GM21423 (cell line): ENCODE measurements around the gene TTC17.
"Not testable (repeated sequence)": the region's sequence is repeated elsewhere in the genome, so short reads cannot be mapped to it uniquely, and the experiment has no call there.

Experiments
- ATAC-seq: cut with Tn5 transposase; IDR thresholded peaks from one replicate; pipeline ENCODE4 v1.9.1; 2021; ENCODE audit warnings: mild to moderate bottlenecking, moderate library complexity; ENCODE audit not compliant: unreplicated experiment

The TTC17 gene

GRCh38 chr11:43443811-43444210, 85.1 kb downstream of the TTC17 start:
- no peak for ATAC-seq

GRCh38 chr11:43447151-43447550, 88.4 kb downstream of the TTC17 start:
- ATAC-seq: no peak

DNA sequence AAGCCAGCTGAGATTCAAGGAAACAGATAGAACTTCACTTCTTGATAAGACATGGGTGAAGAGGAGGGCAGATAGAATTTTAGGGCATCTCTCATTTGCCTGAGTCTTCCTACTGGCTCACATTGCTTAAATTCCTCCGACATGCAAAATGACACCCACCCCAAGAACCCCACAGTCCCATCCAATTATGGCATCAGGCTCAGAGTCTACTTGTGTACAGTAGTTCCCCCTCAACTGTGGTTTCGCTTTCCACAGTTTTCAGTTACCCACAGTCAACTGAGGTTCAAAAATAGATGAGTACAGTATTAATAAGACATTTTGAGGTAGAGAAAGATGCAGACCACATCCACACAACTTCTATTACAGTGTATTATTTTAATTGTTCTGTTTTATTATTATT, 99.8 kb downstream of the TTC17 start:
- no peak for ATAC-seq

GRCh38 chr11:43459246-43459645, 100.5 kb downstream of the TTC17 start:
- no peak for ATAC-seq

GRCh38 chr11:43462359-43462758, 103.6 kb downstream of the TTC17 start:
- no peak for ATAC-seq

- ATAC-seq: no peak
These were observed 109.2 kb downstream of the TTC17 start for GRCh38 chr11:43467958-43468357.

GRCh38 chr11:43477491-43477890, 118.8 kb downstream of the TTC17 start:
- not testable (repeated sequence) for ATAC-seq

GRCh38 chr11:43486141-43486540, 127.4 kb downstream of the TTC17 start:
- no peak for ATAC-seq

DNA sequence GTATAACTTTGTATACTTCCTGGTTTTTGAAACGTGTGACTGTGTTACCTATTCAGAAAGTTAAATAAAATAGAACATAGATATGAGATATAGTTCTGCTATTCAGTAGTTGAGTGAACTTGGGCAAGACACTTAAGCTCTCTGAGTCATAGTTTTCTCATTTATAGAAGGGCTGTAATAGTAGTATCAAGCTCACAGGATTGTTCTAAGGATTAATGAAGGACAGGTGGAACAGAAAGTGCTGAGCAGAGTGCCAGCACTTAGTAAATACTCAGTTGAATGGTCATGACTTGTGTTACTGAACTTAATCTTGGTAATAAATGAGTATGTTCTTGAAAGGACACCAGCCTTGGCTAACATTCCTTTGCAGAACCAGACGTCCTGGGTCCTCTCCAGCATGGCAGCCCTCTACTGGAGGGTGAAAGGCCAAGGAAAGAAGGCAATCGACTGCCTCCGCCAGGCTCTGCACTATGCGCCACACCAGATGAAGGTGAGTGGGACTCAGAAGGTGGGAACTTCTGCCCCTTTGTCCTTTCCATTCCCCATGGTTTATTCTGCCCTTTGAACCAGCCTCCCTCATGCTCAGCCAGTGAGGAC, 131.2 kb downstream of the TTC17 start:
- no peak for ATAC-seq

DNA sequence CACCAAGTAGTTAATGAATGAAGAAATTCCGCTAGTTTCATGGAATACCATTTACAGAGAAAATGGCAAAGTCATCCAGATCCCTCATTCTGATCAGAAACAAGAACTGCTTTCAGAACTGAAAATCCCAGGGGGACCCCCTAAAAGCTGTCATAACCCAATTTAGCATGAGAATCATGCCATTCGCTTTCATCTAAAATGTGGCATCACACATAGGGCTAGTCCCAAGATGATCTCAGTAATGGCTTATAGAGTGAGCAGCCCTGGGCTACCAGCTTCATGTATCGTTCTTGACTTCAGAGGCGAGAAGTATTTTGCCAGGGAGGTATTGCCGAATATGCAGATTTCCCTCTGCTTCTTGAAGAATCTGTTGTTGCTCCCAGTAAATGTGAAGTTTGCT, 134.0 kb downstream of the TTC17 start:
- no peak for ATAC-seq

- no peak for ATAC-seq
These were observed 134.7 kb downstream of the TTC17 start for GRCh38 chr11:43493431-43493830.

- ATAC-seq: no peak
These were observed 138.4 kb downstream of the TTC17 start for GRCh38 chr11:43497144-43497543.

DNA sequence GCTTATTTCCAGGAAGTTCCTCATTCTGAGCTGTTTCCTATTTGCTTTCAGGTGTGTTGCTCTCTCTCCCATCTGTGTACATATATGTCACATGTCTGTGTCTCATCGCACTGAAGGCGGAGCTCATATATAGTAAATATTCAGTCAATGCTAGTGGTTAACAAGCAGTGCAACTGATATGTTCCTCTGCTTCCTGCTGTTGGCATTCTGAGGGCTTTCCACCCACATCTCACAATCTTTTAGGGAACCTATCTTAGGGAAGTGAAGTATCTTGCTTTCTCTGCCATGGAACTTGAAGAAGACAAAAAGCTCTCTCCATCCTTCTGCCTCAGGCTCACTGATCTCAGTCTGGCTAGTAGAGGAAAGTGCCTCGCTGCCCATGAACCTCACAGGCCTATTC, 139.8 kb downstream of the TTC17 start:
- ATAC-seq: no peak

DNA sequence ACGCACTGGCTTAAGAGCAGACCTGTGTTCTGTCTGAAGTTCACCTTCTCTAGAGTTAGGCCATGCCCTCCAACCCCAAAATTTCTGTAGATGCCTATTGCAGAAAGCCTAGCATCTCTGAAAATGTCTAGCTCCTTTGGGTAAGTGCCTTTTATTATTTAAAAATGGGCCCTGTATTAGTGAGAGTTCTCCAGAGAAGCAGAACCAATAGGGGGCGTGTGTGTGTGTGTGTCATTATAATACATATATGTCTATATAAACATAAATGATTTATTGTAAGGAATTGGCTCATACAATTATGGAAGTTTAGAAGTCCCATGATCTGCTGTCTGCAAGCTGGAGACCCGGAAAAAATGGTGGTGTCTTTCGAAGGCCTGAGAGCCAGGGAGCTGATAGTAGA, 144.7 kb downstream of the TTC17 start:
- no peak for ATAC-seq

GRCh38 chr11:43504316-43504950, 145.7 kb downstream of the TTC17 start:
- no peak for ATAC-seq

GRCh38 chr11:43505171-43505570, 146.5 kb downstream of the TTC17 start:
- no peak for ATAC-seq

DNA sequence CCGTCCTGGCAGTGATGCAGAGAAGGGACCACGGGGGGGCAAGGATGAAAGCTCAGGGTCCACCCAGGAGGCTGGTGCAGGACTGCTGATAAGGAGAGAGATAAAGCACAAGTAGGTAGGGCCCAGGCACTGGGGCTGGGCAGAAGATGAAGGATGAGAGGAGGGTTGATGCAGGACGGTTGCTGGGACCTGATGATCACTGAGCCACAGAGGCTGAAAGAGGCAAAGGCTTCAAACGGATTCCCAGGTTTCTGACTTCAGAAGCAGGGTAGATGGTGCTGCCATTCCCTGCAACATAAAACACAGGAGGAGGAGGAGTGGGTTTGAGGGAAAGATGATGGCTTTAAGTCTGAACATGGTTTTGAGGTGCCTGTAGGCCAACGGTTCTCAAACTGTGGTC, 148.5 kb downstream of the TTC17 start:
- ATAC-seq: no peak

- no peak for ATAC-seq
These were observed 149.8 kb downstream of the TTC17 start for GRCh38 chr11:43508511-43508918.

DNA sequence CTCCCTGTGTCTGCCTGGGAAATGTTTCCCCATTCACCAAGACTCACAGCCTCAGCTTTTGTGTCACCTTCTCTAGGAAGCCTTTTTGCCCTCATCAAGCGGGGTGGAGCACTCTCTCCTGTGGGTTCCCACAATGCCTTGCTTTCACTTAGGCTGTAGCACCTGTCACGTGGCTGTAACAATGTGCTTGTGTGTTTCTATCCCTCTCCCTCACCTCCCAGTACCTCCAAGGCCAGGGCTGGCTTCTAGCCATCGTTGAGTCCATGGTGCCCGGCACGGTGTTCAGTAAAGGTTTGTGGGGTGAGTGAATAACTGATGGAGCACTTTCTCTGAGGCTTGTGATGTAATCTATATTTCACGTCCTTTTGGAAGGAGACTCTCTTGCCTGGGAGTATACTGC, 153.2 kb downstream of the TTC17 start:
- ATAC-seq: no peak

GRCh38 chr11:43515090-43515489, 156.4 kb downstream of the TTC17 start:
- ATAC-seq: no peak

- no peak for ATAC-seq
These were observed 157.7 kb downstream of the TTC17 start for GRCh38 chr11:43516316-43516850.

DNA sequence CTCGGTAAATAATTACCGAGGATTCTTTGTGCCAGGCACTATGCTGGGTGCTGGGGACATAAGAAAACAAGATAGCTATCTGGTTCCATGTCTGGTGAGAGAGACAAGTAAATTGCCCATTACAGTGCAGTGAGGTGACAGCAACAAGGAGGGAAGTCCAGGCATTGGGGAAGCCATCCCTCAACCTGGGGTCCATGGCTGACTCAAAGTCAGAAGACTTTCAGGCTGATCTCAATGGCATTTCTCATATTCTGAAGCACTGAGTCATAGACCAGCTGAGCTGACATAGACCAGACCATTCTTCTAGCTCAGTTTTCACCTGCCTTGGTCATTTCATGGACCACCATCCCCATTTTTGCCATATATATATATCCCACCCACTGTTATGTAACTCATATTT, 158.8 kb downstream of the TTC17 start:
- no peak for ATAC-seq
